Measurements from ENCODE around the gene FLT3.

The FLT3 gene

GRCh38 chr13:28014301-28014700 is 86.1 kb downstream of the FLT3 start:
- H4K91ac ChIP-seq (ENCODE audit: low read depth, low read length, poor library complexity) = no peak overlapping the region
- H3K14ac ChIP-seq (ENCODE audit: low read length) = no peak overlapping the region
- H2BK15ac ChIP-seq (ENCODE audit: low read length) = no peak overlapping the region
- no peaks in the 10 kb centered on the region for H3K9me3 ChIP-seq (replicated peaks in 1 of 2; ENCODE audit: control insufficient read depth in 2 of 2, insufficient read depth in 1 of 2, low read depth in 1 of 2, low read length in 2 of 2)
- no peak overlapping the region for H4K8ac ChIP-seq (ENCODE audit: low read depth, low read length)
- H2AK5ac ChIP-seq (ENCODE audit: low read depth, low read length) = no peak overlapping the region
- no peak overlapping the region for H3K27ac ChIP-seq (replicated peaks; ENCODE audit: low read length)
- no peak overlapping the region for H2BK5ac ChIP-seq (ENCODE audit: low read length)
- H3K9ac ChIP-seq (ENCODE audit: low read depth, low read length, poor library complexity) = no peak overlapping the region
- no peak overlapping the region for H2BK120ac ChIP-seq (ENCODE audit: low read depth, low read length)
- H3K36me3 ChIP-seq (replicated peaks in 1 of 2; ENCODE audit: control insufficient read depth in 2 of 2, insufficient read depth in 2 of 2, low read length in 2 of 2) = no peaks in the 10 kb centered on the region
- no peak overlapping the region for H3K18ac ChIP-seq (ENCODE audit: low read length)
- no peaks in the 10 kb centered on the region for H3K79me1 ChIP-seq (ENCODE audit: low read depth, low read length)
- DNase-seq (ENCODE audit: low spot score) = no peak
- no peak overlapping the region for H3K4me3 ChIP-seq (ENCODE audit: low read length in 2 of 2)
- H3K27me3 ChIP-seq (ENCODE audit: control insufficient read depth in 3 of 3, insufficient read depth in 3 of 3, low read depth in 1 of 3, low read length in 3 of 3) = no peaks in the 10 kb centered on the region
- no peak overlapping the region for H2AFZ ChIP-seq (ENCODE audit: low read length)
- no peak overlapping the region for H3K23ac ChIP-seq (ENCODE audit: low read depth, low read length, poor library complexity)
- no peak overlapping the region for H2BK12ac ChIP-seq (ENCODE audit: low read length)
- no CpG with 5 or more reads among the region's 3 CpGs for whole genome bisulfite sequencing, 2 donors (ENCODE audit: extremely low coverage in 2 of 2, insufficient read length in 2 of 2, insufficient replicate concordance in 1 of 2)
- H3K4me2 ChIP-seq (ENCODE audit: insufficient read depth, low read length, poor library complexity, severe bottlenecking) = no peak overlapping the region
- H3K4me1 ChIP-seq (ENCODE audit: control insufficient read depth in 2 of 2, insufficient read depth in 1 of 2, low read depth in 1 of 2, low read length in 2 of 2) = no peaks in the 10 kb centered on the region
- H3K4ac ChIP-seq (ENCODE audit: low read length) = no peak overlapping the region

- Histone ChIP-seq H3K14ac (ENCODE audit: low read length) (no peak overlapping the region), H2BK12ac (ENCODE audit: low read length) (no peak overlapping the region), H3K4me1 (ENCODE audit: control insufficient read depth in 2 of 2, insufficient read depth in 1 of 2, low read depth in 1 of 2, low read length in 2 of 2) (no peaks in the 10 kb centered on the region), H3K27me3 (ENCODE audit: control insufficient read depth in 3 of 3, insufficient read depth in 3 of 3, low read depth in 1 of 3, low read length in 3 of 3) (no peaks in the 10 kb centered on the region), H2AK5ac (ENCODE audit: low read depth, low read length) (no peak overlapping the region), H4K8ac (ENCODE audit: low read depth, low read length) (no peak overlapping the region), H3K4me2 (ENCODE audit: insufficient read depth, low read length, poor library complexity, severe bottlenecking) (no peak overlapping the region), H3K79me1 (ENCODE audit: low read depth, low read length) (no peaks in the 10 kb centered on the region), H3K23ac (ENCODE audit: low read depth, low read length, poor library complexity) (no peak overlapping the region), H3K36me3 (replicated peaks in 1 of 2; ENCODE audit: control insufficient read depth in 2 of 2, insufficient read depth in 2 of 2, low read length in 2 of 2) (no peaks in the 10 kb centered on the region), H3K27ac (replicated peaks; ENCODE audit: low read length) (no peak overlapping the region), H2BK15ac (ENCODE audit: low read length) (no peak overlapping the region), H2BK5ac (ENCODE audit: low read length) (no peak overlapping the region), H3K4me3 (ENCODE audit: low read length in 2 of 2) (no peak overlapping the region), H2BK120ac (ENCODE audit: low read depth, low read length) (no peak overlapping the region), H3K9ac (ENCODE audit: low read depth, low read length, poor library complexity) (no peak overlapping the region), H3K4ac (ENCODE audit: low read length) (no peak overlapping the region), H2AFZ (ENCODE audit: low read length) (no peak overlapping the region), H3K18ac (ENCODE audit: low read length) (no peak overlapping the region), H4K91ac (ENCODE audit: low read depth, low read length, poor library complexity) (no peak overlapping the region), H3K9me3 (replicated peaks in 1 of 2; ENCODE audit: control insufficient read depth in 2 of 2, insufficient read depth in 1 of 2, low read depth in 1 of 2, low read length in 2 of 2) (no peaks in the 10 kb centered on the region)
- DNase-seq (ENCODE audit: low spot score) = no peak
- WGBS, 2 donors (ENCODE audit: extremely low coverage in 2 of 2, insufficient read length in 2 of 2, insufficient replicate concordance in 1 of 2) = no CpG with 5 or more reads among the region's 1 CpG
Measured at GRCh38 chr13:28013482-28013881, 86.9 kb downstream of the FLT3 start.

- no peak overlapping the region for H3K9ac ChIP-seq (ENCODE audit: low read depth, low read length, poor library complexity)
- no peak for DNase-seq (ENCODE audit: low spot score)
- H2BK120ac ChIP-seq (ENCODE audit: low read depth, low read length) = no peak overlapping the region
- no peak overlapping the region for H3K4me3 ChIP-seq (ENCODE audit: low read length in 2 of 2)
- no peak overlapping the region for H2AK5ac ChIP-seq (ENCODE audit: low read depth, low read length)
- no peaks in the 10 kb centered on the region for H3K36me3 ChIP-seq (replicated peaks in 1 of 2; ENCODE audit: control insufficient read depth in 2 of 2, insufficient read depth in 2 of 2, low read length in 2 of 2)
- no peaks in the 10 kb centered on the region for H3K9me3 ChIP-seq (replicated peaks in 1 of 2; ENCODE audit: control insufficient read depth in 2 of 2, insufficient read depth in 1 of 2, low read depth in 1 of 2, low read length in 2 of 2)
- no peak overlapping the region for H3K4me2 ChIP-seq (ENCODE audit: insufficient read depth, low read length, poor library complexity, severe bottlenecking)
- H3K4ac ChIP-seq (ENCODE audit: low read length) = no peak overlapping the region
- H2BK15ac ChIP-seq (ENCODE audit: low read length) = no peak overlapping the region
- no peak overlapping the region for H2BK12ac ChIP-seq (ENCODE audit: low read length)
- no peak overlapping the region for H3K27ac ChIP-seq (replicated peaks; ENCODE audit: low read length)
- H2BK5ac ChIP-seq (ENCODE audit: low read length) = no peak overlapping the region
- H3K14ac ChIP-seq (ENCODE audit: low read length) = no peak overlapping the region
- no peak overlapping the region for H3K23ac ChIP-seq (ENCODE audit: low read depth, low read length, poor library complexity)
- H2AFZ ChIP-seq (ENCODE audit: low read length) = no peak overlapping the region
- no peaks in the 10 kb centered on the region for H3K79me1 ChIP-seq (ENCODE audit: low read depth, low read length)
- H3K4me1 ChIP-seq (ENCODE audit: control insufficient read depth in 2 of 2, insufficient read depth in 1 of 2, low read depth in 1 of 2, low read length in 2 of 2) = no peaks in the 10 kb centered on the region
- H3K27me3 ChIP-seq (ENCODE audit: control insufficient read depth in 3 of 3, insufficient read depth in 3 of 3, low read depth in 1 of 3, low read length in 3 of 3) = no peaks in the 10 kb centered on the region
- H4K8ac ChIP-seq (ENCODE audit: low read depth, low read length) = no peak overlapping the region
- no peak overlapping the region for H4K91ac ChIP-seq (ENCODE audit: low read depth, low read length, poor library complexity)
- H3K18ac ChIP-seq (ENCODE audit: low read length) = no peak overlapping the region
Measured at GRCh38 chr13:28012896-28013295, 87.5 kb downstream of the FLT3 start.

GRCh38 chr13:28012383-28012782 is 88.0 kb downstream of the FLT3 start:
- H3K9me3 ChIP-seq (replicated peaks in 1 of 2; ENCODE audit: control insufficient read depth in 2 of 2, insufficient read depth in 1 of 2, low read depth in 1 of 2, low read length in 2 of 2) = no peaks in the 10 kb centered on the region
- no peak overlapping the region for H2BK15ac ChIP-seq (ENCODE audit: low read length)
- H2BK12ac ChIP-seq (ENCODE audit: low read length) = no peak overlapping the region
- no peak overlapping the region for H3K18ac ChIP-seq (ENCODE audit: low read length)
- no peak overlapping the region for H3K4me2 ChIP-seq (ENCODE audit: insufficient read depth, low read length, poor library complexity, severe bottlenecking)
- H3K4me3 ChIP-seq (ENCODE audit: low read length in 2 of 2) = no peak overlapping the region
- no peak overlapping the region for H3K23ac ChIP-seq (ENCODE audit: low read depth, low read length, poor library complexity)
- H2AK5ac ChIP-seq (ENCODE audit: low read depth, low read length) = no peak overlapping the region
- no peak overlapping the region for H2BK5ac ChIP-seq (ENCODE audit: low read length)
- H3K4ac ChIP-seq (ENCODE audit: low read length) = no peak overlapping the region
- no peak overlapping the region for H2AFZ ChIP-seq (ENCODE audit: low read length)
- no peaks in the 10 kb centered on the region for H3K36me3 ChIP-seq (replicated peaks in 1 of 2; ENCODE audit: control insufficient read depth in 2 of 2, insufficient read depth in 2 of 2, low read length in 2 of 2)
- H3K4me1 ChIP-seq (ENCODE audit: control insufficient read depth in 2 of 2, insufficient read depth in 1 of 2, low read depth in 1 of 2, low read length in 2 of 2) = no peaks in the 10 kb centered on the region
- no peak overlapping the region for H2BK120ac ChIP-seq (ENCODE audit: low read depth, low read length)
- no peak for DNase-seq (ENCODE audit: low spot score)
- no peaks in the 10 kb centered on the region for H3K79me1 ChIP-seq (ENCODE audit: low read depth, low read length)
- no peaks in the 10 kb centered on the region for H3K27me3 ChIP-seq (ENCODE audit: control insufficient read depth in 3 of 3, insufficient read depth in 3 of 3, low read depth in 1 of 3, low read length in 3 of 3)
- H3K14ac ChIP-seq (ENCODE audit: low read length) = no peak overlapping the region
- WGBS, 2 donors (ENCODE audit: extremely low coverage in 2 of 2, insufficient read length in 2 of 2, insufficient replicate concordance in 1 of 2) = no CpG with 5 or more reads among the region's 4 CpGs
- H4K91ac ChIP-seq (ENCODE audit: low read depth, low read length, poor library complexity) = no peak overlapping the region
- no peak overlapping the region for H3K27ac ChIP-seq (replicated peaks; ENCODE audit: low read length)
- H4K8ac ChIP-seq (ENCODE audit: low read depth, low read length) = no peak overlapping the region
- no peak overlapping the region for H3K9ac ChIP-seq (ENCODE audit: low read depth, low read length, poor library complexity)
